ENCODE results near the gene SCAMP2.

- no peak for TF ChIP-seq POLR2A (IDR thresholded peaks at IDR 0.05)
- TF ChIP-seq, protein P1, sequence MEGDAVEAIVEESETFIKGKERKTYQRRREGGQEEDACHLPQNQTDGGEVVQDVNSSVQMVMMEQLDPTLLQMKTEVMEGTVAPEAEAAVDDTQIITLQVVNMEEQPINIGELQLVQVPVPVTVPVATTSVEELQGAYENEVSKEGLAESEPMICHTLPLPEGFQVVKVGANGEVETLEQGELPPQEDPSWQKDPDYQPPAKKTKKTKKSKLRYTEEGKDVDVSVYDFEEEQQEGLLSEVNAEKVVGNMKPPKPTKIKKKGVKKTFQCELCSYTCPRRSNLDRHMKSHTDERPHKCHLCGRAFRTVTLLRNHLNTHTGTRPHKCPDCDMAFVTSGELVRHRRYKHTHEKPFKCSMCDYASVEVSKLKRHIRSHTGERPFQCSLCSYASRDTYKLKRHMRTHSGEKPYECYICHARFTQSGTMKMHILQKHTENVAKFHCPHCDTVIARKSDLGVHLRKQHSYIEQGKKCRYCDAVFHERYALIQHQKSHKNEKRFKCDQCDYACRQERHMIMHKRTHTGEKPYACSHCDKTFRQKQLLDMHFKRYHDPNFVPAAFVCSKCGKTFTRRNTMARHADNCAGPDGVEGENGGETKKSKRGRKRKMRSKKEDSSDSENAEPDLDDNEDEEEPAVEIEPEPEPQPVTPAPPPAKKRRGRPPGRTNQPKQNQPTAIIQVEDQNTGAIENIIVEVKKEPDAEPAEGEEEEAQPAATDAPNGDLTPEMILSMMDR (IDR thresholded peaks at IDR 0.05) = no peak
Observed at GRCh38 chr15:74854453-74855022, 18.6 kb downstream of the SCAMP2 start.
